Retinal pigment epithelial cell (primary cell): ENCODE measurements around the gene KRTAP3-2.

Source experiments
- DNase-seq: peaks from one replicate; pipeline ENCODE4 v3.0.0-alpha.2; 2010; ENCODE audit warnings: low read depth
- H3K4me3 ChIP-seq: 2 replicates; pipeline ENCODE4 v1.5.1; 2011; ENCODE audit warnings: mild to moderate bottlenecking, low read length, control low read depth, moderate library complexity
- TF ChIP-seq, protein P1 (sequence below): conservative IDR thresholded peaks from 2 replicates; pipeline ENCODE4 v1.5.1; 2011; ENCODE audit warnings: low read depth, low read length, control low read depth, inconsistent platforms

KRTAP3-2 gene

DNA sequence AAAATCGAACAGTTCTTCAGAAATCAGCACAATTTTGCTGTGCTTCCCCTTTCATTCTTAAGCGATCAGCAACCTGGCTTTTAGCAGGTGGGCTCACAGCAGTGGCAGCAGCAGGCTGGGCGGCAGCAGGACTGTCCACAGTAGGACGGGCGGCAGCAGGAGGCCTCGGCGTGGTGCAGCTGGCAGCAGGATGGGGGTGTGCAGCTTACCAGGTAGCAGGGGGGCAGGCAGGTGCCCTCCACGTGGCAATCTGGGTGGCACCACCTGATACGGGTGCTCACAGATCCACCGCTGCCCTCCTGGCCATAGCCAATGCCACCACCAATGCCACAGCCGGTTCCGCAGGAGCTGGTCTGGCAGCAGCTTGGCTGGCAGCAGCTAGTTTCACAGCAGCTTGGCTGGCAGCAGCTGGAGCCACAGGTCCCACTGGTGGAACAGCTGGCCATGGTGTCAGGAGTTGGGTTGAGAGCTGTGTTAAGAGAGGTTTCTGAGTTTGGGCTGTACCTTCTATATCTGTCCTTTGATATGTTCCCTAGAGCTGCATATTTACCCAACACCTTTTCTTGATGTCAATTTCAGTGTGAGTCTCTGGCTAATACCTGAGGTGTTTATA, 30.0 kb upstream of the KRTAP3-2 start, which contains the start of gene KRTAP1-4:
TSS of gene KRTAP1-4 (minus strand) at position 563 of the 613 bp plus-strand sequence. CDS start at position 446, 117 bp downstream.
- TF ChIP-seq, protein P1, sequence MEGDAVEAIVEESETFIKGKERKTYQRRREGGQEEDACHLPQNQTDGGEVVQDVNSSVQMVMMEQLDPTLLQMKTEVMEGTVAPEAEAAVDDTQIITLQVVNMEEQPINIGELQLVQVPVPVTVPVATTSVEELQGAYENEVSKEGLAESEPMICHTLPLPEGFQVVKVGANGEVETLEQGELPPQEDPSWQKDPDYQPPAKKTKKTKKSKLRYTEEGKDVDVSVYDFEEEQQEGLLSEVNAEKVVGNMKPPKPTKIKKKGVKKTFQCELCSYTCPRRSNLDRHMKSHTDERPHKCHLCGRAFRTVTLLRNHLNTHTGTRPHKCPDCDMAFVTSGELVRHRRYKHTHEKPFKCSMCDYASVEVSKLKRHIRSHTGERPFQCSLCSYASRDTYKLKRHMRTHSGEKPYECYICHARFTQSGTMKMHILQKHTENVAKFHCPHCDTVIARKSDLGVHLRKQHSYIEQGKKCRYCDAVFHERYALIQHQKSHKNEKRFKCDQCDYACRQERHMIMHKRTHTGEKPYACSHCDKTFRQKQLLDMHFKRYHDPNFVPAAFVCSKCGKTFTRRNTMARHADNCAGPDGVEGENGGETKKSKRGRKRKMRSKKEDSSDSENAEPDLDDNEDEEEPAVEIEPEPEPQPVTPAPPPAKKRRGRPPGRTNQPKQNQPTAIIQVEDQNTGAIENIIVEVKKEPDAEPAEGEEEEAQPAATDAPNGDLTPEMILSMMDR, result no peak

DNA sequence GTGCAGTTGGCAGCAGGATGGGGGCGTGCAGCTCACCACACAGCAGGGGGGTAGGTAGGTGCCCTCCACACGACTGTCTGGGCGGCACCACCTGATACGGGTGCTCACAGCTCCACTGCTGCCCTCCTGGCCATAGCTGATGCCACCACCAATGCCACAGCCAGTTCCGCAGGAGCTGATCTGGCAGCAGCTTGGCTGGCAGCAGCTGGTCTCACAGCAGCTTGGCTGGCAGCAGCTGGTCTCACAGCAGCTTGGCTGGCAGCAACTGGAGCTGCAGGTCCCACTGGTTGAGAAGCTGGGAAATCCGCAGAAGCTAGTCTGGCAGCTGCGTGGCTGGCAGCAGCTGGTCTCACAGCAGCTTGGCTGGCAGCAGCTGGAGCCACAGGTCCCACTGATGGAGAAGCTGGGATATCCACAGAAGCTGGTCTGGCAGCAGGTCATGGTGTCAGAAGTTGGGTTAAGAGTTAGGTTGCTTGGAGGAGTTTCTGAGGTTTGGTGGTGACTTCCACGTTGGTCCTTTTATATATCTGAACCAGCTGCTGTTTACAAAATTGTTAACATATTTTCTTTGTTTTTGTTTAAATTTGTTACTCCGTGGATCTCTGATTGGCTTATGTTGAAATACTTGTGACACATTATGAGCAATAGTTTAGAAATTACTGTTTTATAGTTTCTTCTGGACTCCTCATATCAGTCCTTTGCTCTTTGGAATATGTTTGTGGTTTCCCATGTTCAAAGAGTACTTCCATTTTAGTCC, 27.2 kb upstream of the KRTAP3-2 start, which contains the start of gene KRTAP1-5:
TSS of gene KRTAP1-5 (minus strand) at position 494 of the 757 bp plus-strand sequence. CDS start at position 441, 53 bp downstream.
- DNase-seq, result no peak
- TF ChIP-seq, protein P1, result no peak
- no peak within 1 kb of the TSS for H3K4me3 ChIP-seq

More for the DNA sequence above, 30.0 kb upstream of the KRTAP3-2 start, which contains the start of gene KRTAP1-4:
- DNase-seq, result no peak
- no peak within 1 kb of the TSS for H3K4me3 ChIP-seq

DNA sequence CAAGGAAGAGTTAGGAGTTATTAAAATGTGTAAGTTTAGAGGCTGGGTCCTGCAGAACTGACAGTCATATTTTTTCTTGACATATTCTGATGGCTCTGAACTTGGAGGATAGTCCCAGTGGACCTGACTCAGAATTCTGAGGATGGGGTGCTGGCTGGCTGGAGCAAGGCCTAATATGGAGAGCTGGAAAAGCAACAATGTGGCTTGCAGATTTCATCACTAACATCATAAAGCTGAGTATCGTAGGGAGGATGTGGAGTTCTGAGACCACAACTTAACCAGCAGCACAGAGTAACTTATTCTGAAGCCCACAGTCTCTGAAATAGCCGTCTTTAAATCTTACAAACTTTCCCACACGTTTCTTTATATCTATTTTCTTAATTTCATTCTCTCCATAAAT, 25.0 kb upstream of the KRTAP3-2 start:
- TF ChIP-seq, protein P1, result no peak
- no peak overlapping the region for H3K4me3 ChIP-seq
- no peak for DNase-seq

DNA sequence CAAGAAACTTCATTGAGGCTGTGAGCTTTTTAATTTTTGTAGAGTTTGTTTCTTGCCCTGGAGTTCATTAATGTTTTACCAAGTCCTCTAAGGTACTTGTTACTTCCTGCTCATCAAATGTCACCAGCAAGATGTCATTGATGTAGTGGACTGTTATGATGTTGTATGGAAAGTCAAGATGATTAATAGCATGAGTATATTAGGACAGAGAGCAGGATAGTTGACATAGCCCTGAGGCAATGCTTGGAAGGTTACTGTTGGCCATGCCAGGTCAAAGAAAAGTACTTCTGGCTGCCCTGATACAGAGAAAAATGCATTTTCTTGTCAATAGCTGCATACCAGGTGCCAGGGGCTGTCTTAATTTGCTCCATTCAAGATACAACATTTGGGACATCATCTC, 20.6 kb upstream of the KRTAP3-2 start:
- TF ChIP-seq, protein P1, result no peak
- no peak for DNase-seq
- H3K4me3 ChIP-seq, result no peak overlapping the region

DNA sequence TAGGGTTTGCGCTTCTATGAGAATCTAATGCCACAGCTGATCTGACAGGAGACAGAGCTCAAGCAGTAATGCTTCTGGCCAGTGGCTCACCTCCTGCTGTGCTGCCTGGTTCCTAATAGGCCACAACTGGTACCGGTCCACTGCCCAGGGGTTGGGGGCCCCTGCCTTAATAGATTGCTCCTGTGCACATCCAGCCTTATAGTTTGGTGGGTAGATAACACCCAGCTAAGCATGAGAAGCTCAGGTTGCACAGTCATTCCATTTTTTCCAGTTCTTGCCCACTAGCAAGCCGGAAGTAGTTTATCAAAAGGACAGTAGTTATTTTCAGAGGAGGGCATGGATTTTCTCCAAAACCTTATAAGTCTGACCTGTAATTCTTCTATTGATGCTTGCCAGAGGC, 19.7 kb upstream of the KRTAP3-2 start:
- no peak for DNase-seq
- TF ChIP-seq, protein P1, result no peak

DNA sequence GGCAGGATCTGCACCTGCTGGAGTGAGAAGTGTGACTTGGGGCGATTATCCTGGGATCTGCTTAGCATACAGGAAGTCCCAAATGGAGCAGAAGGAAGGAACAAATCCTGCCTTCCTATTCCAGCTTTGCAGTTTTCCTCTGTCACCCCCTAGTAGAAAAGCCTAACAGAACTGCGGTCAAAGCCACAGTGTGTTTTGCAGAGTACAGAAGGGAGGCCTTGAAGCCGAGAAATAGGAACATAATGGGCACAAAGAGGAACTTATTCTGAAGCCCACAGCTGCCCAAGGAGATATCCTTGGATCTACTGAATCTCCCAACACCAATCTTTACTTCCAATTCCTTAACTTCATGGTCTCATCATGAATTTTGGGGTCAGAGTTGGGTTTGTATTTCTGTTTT, 18.8 kb upstream of the KRTAP3-2 start:
- no peak overlapping the region for H3K4me3 ChIP-seq
- DNase-seq, result no peak
- TF ChIP-seq, protein P1, result no peak

More for the DNA sequence above, 19.7 kb upstream of the KRTAP3-2 start:
- H3K4me3 ChIP-seq, result no peak overlapping the region
